ENCODE measurements around the gene PILRA. TPM values are rescaled to one million over a fixed set of nuclear protein-coding genes. Genes with fewer than 3 reads are reported as not detected.

The PILRA gene
- total and polyA plus RNA-seq, 2 experiments from 2014 or later: 1.7 TPM; not detected in 1

DNA sequence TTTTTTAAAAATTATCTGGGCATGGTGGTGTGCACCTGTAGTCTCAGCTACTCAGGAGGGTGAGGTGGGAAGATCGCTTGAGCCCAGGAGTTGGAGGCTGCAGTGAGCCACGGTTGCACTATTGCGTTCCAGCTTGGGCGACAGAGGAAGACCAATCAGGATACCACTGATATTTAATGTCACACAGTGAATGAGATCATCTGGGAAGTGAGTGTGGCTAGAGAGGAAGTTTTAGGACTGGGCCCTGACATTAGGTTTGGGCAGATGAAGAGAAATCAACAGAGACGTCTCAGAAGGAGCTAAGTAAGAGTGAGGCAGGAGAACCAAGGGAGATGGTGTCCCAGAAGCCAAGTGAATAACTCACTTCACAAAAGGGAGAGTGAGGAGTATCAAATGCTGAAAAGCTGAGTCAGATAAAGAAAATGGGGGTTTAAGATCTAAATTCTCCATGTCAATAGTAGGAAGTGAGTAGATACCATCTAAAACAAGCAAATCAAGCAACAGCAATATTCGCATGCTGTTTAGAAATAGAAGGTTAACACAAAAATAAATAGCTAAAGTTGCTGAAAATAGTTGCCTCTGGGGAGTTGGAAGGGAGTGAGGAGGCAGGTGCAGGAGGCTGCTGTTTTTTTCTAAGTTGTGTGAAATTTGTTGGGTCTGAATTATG lies 11.5 kb downstream of the PILRA start:
- no peak overlapping the region for H3K27ac ChIP-seq
- in situ Hi-C loops (cut with MboI): no loop called here
- H3K4me3 ChIP-seq: no peak overlapping the region
- H3K4me2 ChIP-seq (ENCODE audit: unreplicated experiment): no peak overlapping the region
- no peaks in the 10 kb centered on the region for H4K20me1 ChIP-seq (ENCODE audit: insufficient read depth)
- H2AFZ ChIP-seq: no peak overlapping the region
- no peak overlapping the region for H3K9ac ChIP-seq
- no peak for DNase-seq
- WGBS, 2 experiments (ENCODE audit: low coverage in 1 of 2, low lambda C conversion rate in 2 of 2, missing lambda C conversion rate in 2 of 2): 86 to 87% methylated on average over 6 of the region's 6 CpGs
- H3K4me1 ChIP-seq (ENCODE audit: insufficient read depth): no peaks in the 10 kb centered on the region
- H3K9me2 ChIP-seq (ENCODE audit: insufficient read depth): no peaks in the 10 kb centered on the region
- no peaks in the 10 kb centered on the region for H3K36me3 ChIP-seq (ENCODE audit: low read depth)
- peaks cover 13% of the 10 kb centered on the region; the same call in 1 of the 2 replicates for H3K27me3 ChIP-seq (replicated peaks; ENCODE audit: insufficient read depth)
- TF ChIP-seq EZH2 (IDR thresholded peaks at IDR 0.05; ENCODE audit: insufficient read depth, poor library complexity, severe bottlenecking): no peak
- TF ChIP-seq EZH2phosphoT487 (IDR thresholded peaks at IDR 0.05; ENCODE audit: insufficient read depth, low read depth): no peak
- H3K9me3 ChIP-seq (ENCODE audit: low read depth): no peaks in the 10 kb centered on the region
- H3K79me2 ChIP-seq (ENCODE audit: insufficient read depth): no peaks in the 10 kb centered on the region
- no peaks in the 10 kb centered on the region for H3F3A ChIP-seq (ENCODE audit: insufficient read depth)

DNA sequence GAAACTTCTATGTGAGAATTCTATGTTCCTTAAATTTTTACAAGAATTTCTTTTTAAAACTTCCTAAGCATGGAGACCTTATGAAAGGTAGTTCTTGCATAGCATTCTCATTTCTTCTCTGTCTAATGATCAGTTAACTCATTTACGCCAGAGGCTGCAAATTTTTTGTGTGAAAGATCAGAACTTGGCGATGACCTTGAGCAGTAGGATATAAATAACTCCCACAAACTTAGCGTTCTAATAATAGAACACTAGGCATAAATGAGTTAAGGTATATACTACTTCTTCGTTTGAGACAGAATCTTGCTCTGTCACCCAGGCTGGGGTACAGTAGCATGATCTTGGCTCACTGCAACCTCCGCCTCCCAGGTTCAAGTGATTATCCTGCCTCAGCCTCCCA lies 13.7 kb downstream of the PILRA start:
- WGBS, 2 experiments (ENCODE audit: low coverage in 1 of 2, low lambda C conversion rate in 2 of 2, missing lambda C conversion rate in 2 of 2): 54 to 63% methylated on average over 5 of the region's 5 CpGs
- TF ChIP-seq EZH2 (IDR thresholded peaks at IDR 0.05; ENCODE audit: insufficient read depth, poor library complexity, severe bottlenecking) (no peak), EZH2phosphoT487 (IDR thresholded peaks at IDR 0.05; ENCODE audit: insufficient read depth, low read depth) (no peak)

DNA sequence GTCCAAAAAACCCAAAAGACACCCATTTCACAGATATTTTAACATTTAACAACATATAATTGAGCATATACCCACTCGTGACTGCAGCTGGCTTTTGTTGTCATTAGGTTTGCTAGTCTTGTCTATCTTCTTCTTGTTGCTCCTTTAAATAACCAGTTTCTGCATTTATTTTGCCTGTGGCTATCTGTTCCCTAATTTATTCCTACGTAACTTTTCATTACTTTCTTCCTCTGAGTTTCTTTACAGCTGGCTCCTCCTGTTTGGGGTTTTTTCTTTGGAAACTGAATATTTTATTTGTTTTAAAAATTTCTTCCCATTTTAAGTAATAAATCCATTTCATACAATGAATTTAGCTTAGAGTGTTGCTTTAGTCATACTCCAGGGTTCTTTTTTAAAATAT lies 14.4 kb downstream of the PILRA start:
- no peaks in the 10 kb centered on the region for H3K9me3 ChIP-seq (ENCODE audit: low read depth)
- H2AFZ ChIP-seq: no peak overlapping the region
- H4K20me1 ChIP-seq (ENCODE audit: insufficient read depth): no peaks in the 10 kb centered on the region
- TF ChIP-seq EZH2phosphoT487 (IDR thresholded peaks at IDR 0.05; ENCODE audit: insufficient read depth, low read depth): no peak
- H3K27me3 ChIP-seq (replicated peaks; ENCODE audit: insufficient read depth): peaks cover 13% of the 10 kb centered on the region; the same call in 1 of the 2 replicates
- no peaks in the 10 kb centered on the region for H3K79me2 ChIP-seq (ENCODE audit: insufficient read depth)
- H3F3A ChIP-seq (ENCODE audit: insufficient read depth): no peaks in the 10 kb centered on the region
- no peak overlapping the region for H3K27ac ChIP-seq
- H3K4me3 ChIP-seq: no peak overlapping the region
- no peaks in the 10 kb centered on the region for H3K36me3 ChIP-seq (ENCODE audit: low read depth)
- 47 to 50% methylated on average over 2 of the region's 2 CpGs for WGBS, 2 experiments (ENCODE audit: low coverage in 1 of 2, low lambda C conversion rate in 2 of 2, missing lambda C conversion rate in 2 of 2)
- no peak overlapping the region for H3K9ac ChIP-seq
- in situ Hi-C loops (cut with MboI): no loop called here
- H3K9me2 ChIP-seq (ENCODE audit: insufficient read depth): no peaks in the 10 kb centered on the region
- no peak for DNase-seq
- H3K4me2 ChIP-seq (ENCODE audit: unreplicated experiment): no peak overlapping the region
- no peaks in the 10 kb centered on the region for H3K4me1 ChIP-seq (ENCODE audit: insufficient read depth)

More for the DNA sequence above, 13.7 kb downstream of the PILRA start:
- no peaks in the 10 kb centered on the region for H3F3A ChIP-seq (ENCODE audit: insufficient read depth)
- H3K36me3 ChIP-seq (ENCODE audit: low read depth): no peaks in the 10 kb centered on the region
- no peak overlapping the region for H3K9ac ChIP-seq
- H3K4me1 ChIP-seq (ENCODE audit: insufficient read depth): no peaks in the 10 kb centered on the region
- H3K9me3 ChIP-seq (ENCODE audit: low read depth): no peaks in the 10 kb centered on the region
- no peak for DNase-seq
- H3K4me2 ChIP-seq (ENCODE audit: unreplicated experiment): no peak overlapping the region
- H4K20me1 ChIP-seq (ENCODE audit: insufficient read depth): no peaks in the 10 kb centered on the region
- no peak overlapping the region for H3K4me3 ChIP-seq
- H3K79me2 ChIP-seq (ENCODE audit: insufficient read depth): no peaks in the 10 kb centered on the region
- no peak overlapping the region for H3K27ac ChIP-seq
- in situ Hi-C loops (cut with MboI): no loop called here
- H2AFZ ChIP-seq: no peak overlapping the region
- no peaks in the 10 kb centered on the region for H3K9me2 ChIP-seq (ENCODE audit: insufficient read depth)
- peaks cover 13% of the 10 kb centered on the region; the same call in 1 of the 2 replicates for H3K27me3 ChIP-seq (replicated peaks; ENCODE audit: insufficient read depth)

DNA sequence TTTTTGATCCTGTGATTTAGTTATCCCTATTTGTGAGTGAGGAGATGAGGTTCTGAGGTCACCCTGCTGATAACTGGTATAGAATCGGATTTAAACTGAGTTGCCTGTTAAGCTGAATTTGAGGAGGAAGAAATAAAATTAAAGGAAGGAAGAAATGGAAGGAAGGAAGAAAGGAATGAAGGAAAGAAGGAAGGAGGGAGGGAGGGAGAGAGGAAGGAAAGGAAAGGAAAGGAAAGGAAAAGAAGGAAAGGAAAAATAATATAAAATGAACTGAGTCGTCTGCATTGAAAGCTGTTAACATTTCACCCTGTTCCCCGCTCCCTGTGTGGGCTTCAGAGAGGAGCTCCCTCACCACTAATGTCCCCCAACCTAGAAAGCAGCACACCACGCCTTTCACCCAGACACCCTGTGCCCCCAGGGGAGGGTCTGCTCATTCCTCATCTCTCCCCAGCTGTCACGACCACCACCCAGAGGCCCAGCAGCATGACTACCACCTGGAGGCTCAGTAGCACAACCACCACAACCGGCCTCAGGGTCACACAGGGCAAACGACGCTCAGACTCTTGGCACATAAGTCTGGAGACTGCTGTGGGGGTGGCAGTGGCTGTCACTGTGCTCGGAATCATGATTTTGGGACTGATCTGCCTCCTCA lies 16.3 kb downstream of the PILRA start:
- H3F3A ChIP-seq (ENCODE audit: insufficient read depth): no peaks in the 10 kb centered on the region
- no peak overlapping the region for H3K9ac ChIP-seq
- H3K27ac ChIP-seq: no peak overlapping the region
- TF ChIP-seq EZH2phosphoT487 (IDR thresholded peaks at IDR 0.05; ENCODE audit: insufficient read depth, low read depth) (no peak), EZH2 (IDR thresholded peaks at IDR 0.05; ENCODE audit: insufficient read depth, poor library complexity, severe bottlenecking) (no peak)
- H2AFZ ChIP-seq: no peak overlapping the region
- peaks cover 13% of the 10 kb centered on the region for H3K27me3 ChIP-seq (replicated peaks; ENCODE audit: insufficient read depth)
- no peaks in the 10 kb centered on the region for H3K36me3 ChIP-seq (ENCODE audit: low read depth)
- no peaks in the 10 kb centered on the region for H3K9me3 ChIP-seq (ENCODE audit: low read depth)
- no peak overlapping the region for H3K4me2 ChIP-seq (ENCODE audit: unreplicated experiment)
- no peaks in the 10 kb centered on the region for H3K79me2 ChIP-seq (ENCODE audit: insufficient read depth)
- 43 to 45% methylated on average over 9 of the region's 9 CpGs for WGBS, 2 experiments (ENCODE audit: low coverage in 1 of 2, low lambda C conversion rate in 2 of 2, missing lambda C conversion rate in 2 of 2)
- DNase-seq: no peak
- H4K20me1 ChIP-seq (ENCODE audit: insufficient read depth): no peaks in the 10 kb centered on the region
- in situ Hi-C loops (cut with MboI): no loop called here
- no peaks in the 10 kb centered on the region for H3K9me2 ChIP-seq (ENCODE audit: insufficient read depth)
- H3K4me3 ChIP-seq: no peak overlapping the region
- no peaks in the 10 kb centered on the region for H3K4me1 ChIP-seq (ENCODE audit: insufficient read depth)
